GM23338 (cell line): ENCODE results near the gene PRKCQ. TPM values are rescaled to one million over a fixed set of nuclear protein-coding genes. Genes with fewer than 3 reads are reported as not detected.

ENCODE experiments used
- ATAC-seq: fragments of 200-7000 bp; cut with Tn5 transposase; 3 replicates; pipeline ENCODE4 v1.9.1; 2020
- DNase-seq: peaks from one replicate; pipeline ENCODE4 v3.0.0-alpha.2; 2015; ENCODE audit warnings: low spot score
- H2AFZ ChIP-seq: fragments of 200-600 bp; sonication (generic); 2 replicates; pipeline ENCODE4 v1.8.0; 2016; ENCODE audit warnings: antibody characterized with exemption, mild to moderate bottlenecking, moderate library complexity
- H3F3A ChIP-seq: fragments of 200-600 bp; sonication (generic); replicated peaks from 2 replicates; pipeline ENCODE4 v1.8.0; 2017; ENCODE audit warnings: antibody characterized with exemption, mixed run types, low read depth
- H3K27ac ChIP-seq: fragments of 200-600 bp; sonication (generic); 2 replicates; pipeline ENCODE4 v1.6.1; 2016; ENCODE audit warnings: low read depth
- H3K27me3 ChIP-seq: fragments of 200-600 bp; sonication (generic); 2 replicates; pipeline ENCODE4 v1.8.0; 2016; ENCODE audit warnings: mild to moderate bottlenecking, mixed run types, moderate library complexity; ENCODE audit not compliant: insufficient read depth
- H3K36me3 ChIP-seq: fragments of 200-600 bp; sonication (generic); 2 replicates; pipeline ENCODE4 v1.8.0; 2016; ENCODE audit warnings: mild to moderate bottlenecking; ENCODE audit not compliant: insufficient read depth
- H3K4me1 ChIP-seq: fragments of 200-600 bp; sonication (generic); 2 replicates; pipeline ENCODE4 v1.8.0; 2016; ENCODE audit warnings: mild to moderate bottlenecking, moderate library complexity; ENCODE audit not compliant: insufficient read depth
- H3K4me2 ChIP-seq: fragments of 200-600 bp; sonication (generic); 2 replicates; pipeline ENCODE4 v1.7.1; 2017; ENCODE audit warnings: mixed run types
- H3K4me3 ChIP-seq: fragments of 200-600 bp; sonication (generic); 2 replicates; pipeline ENCODE4 v1.6.1; 2016; ENCODE audit warnings: mixed run types
- H3K79me2 ChIP-seq: fragments of 200-600 bp; sonication (generic); replicated peaks from 2 replicates; pipeline ENCODE4 v1.8.0; 2017; ENCODE audit warnings: mild to moderate bottlenecking; ENCODE audit not compliant: insufficient read depth
- H3K9me2 ChIP-seq: fragments of 200-600 bp; sonication (generic); 2 replicates; pipeline ENCODE4 v1.8.0; 2017; ENCODE audit not compliant: insufficient read depth
- H4K20me1 ChIP-seq: fragments of 200-600 bp; sonication (generic); replicated peaks from 2 replicates; pipeline ENCODE4 v1.8.0; 2017; ENCODE audit warnings: mild to moderate bottlenecking; ENCODE audit not compliant: insufficient read depth
- H3K27ac Mint-ChIP-seq: 2 replicates; pipeline ENCODE4 v1.8.0; 2020; ENCODE audit warnings: inconsistent platforms, mild to moderate bottlenecking, moderate library complexity, mixed read lengths
- H3K27me3 Mint-ChIP-seq: 3 replicates; pipeline ENCODE4 v1.8.0; 2022; ENCODE audit warnings: low read depth, mild to moderate bottlenecking, moderate library complexity, mixed read lengths, inconsistent platforms; ENCODE audit not compliant: insufficient read depth, poor library complexity
- H3K36me3 Mint-ChIP-seq: 3 replicates; pipeline ENCODE4 v1.8.0; 2021; ENCODE audit warnings: low read depth, mild to moderate bottlenecking, inconsistent platforms, moderate library complexity, mixed read lengths
- H3K4me1 Mint-ChIP-seq: 3 replicates; pipeline ENCODE4 v1.8.0; 2020; ENCODE audit warnings: mild to moderate bottlenecking, inconsistent platforms, mixed read lengths
- H3K4me3 Mint-ChIP-seq: 3 replicates; pipeline ENCODE4 v1.8.0; 2021; ENCODE audit warnings: moderate library complexity, mild to moderate bottlenecking, inconsistent platforms, mixed read lengths
- H3K9me3 Mint-ChIP-seq: 3 replicates; pipeline ENCODE4 v1.8.0; 2020; ENCODE audit warnings: moderate library complexity, mild to moderate bottlenecking, inconsistent platforms, mixed read lengths
- CTCF ChIP-seq, 2 experiments: fragments of 200-600 bp in 1 of 2; sonication (generic) in 1 of 2; conservative IDR thresholded peaks; 2 replicates each; pipeline versions ENCODE4 v1.5.1 to v1.6.1; 2016 to 2017; ENCODE audit warnings: antibody characterized with exemption in 2 of 2, low read depth in 2 of 2, mild to moderate bottlenecking in 2 of 2, moderate library complexity in 1 of 2
- ETS1 ChIP-seq: IDR thresholded peaks from 2 replicates; pipeline ENCODE4 v1.6.1; 2016; ENCODE audit warnings: antibody characterized with exemption
- EZH2 ChIP-seq: fragments of 200-600 bp; sonication (generic); IDR thresholded peaks from one replicate; pipeline ENCODE4 v1.8.0; 2017; ENCODE audit warnings: antibody characterized with exemption, mild to moderate bottlenecking, low read depth; ENCODE audit not compliant: unreplicated experiment
- JUNB ChIP-seq: IDR thresholded peaks from one replicate; pipeline ENCODE4 v1.6.1; 2016; ENCODE audit warnings: antibody characterized with exemption; ENCODE audit not compliant: unreplicated experiment
- NANOG ChIP-seq: IDR thresholded peaks from 2 replicates; pipeline ENCODE4 v1.6.1; 2016; ENCODE audit warnings: antibody characterized with exemption, borderline replicate concordance
- ZNF331 ChIP-seq: fragments of 250-450 bp; sonication (Bioruptor Pico); IDR thresholded peaks from 2 replicates; pipeline ENCODE4 v1.5.0; 2020; ENCODE audit warnings: low read depth, mild to moderate bottlenecking, moderate library complexity
- polyA plus RNA-seq: library from polyadenylated mRNA; unstranded; fragments of >200 nt; fragmentation: Nextera tagmentation; extraction: Ambion mirVana; gene quantifications from 2 replicates; pipeline ENCODE4 v1.2.1, GENCODE V29; 2016
- total RNA-seq: library from RNA; depleted of rRNA; stranded (reverse); fragments of >200 nt; shearing (Covaris generic); gene quantifications from 2 replicates; pipeline ENCODE4 v1.2.3, GENCODE V29; 2014
- TF ChIP-seq, protein P1 (sequence below): IDR thresholded peaks from one replicate; pipeline ENCODE4 v1.6.1; 2018; ENCODE audit warnings: antibody characterized with exemption; ENCODE audit not compliant: unreplicated experiment

PRKCQ gene
- total and polyA plus RNA-seq, 2 experiments from 2014 or later = 12.6 to 28.5 TPM

DNA sequence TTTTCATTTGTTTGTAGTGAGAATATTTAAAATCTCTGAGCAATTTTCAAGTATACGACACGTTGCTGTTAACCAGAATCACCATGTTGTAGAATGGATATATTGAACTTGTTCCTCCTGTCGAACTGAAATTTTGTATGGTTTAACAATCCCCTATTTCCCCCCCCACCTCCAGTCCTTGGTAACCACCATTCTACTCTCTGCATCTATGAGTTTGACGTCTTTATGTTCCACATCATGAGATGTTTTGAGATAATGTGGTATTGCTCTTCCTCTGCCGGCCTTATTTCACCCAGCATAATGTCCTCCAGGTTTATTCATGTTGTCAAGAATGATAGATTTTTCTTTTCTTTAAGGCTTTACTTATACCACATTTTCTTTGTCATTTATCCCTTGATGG, 17.4 kb upstream of the PRKCQ start:
- ATAC-seq (no peak), DNase-seq (no peak)
- no peaks in the 10 kb centered on the region for H3K27me3 ChIP-seq
- no peaks in the 10 kb centered on the region for H3K27me3 Mint-ChIP-seq
- H4K20me1 ChIP-seq = no peaks in the 10 kb centered on the region
- no peak for TF ChIP-seq JUNB
- TF ChIP-seq ETS1 = no peak
- TF ChIP-seq EZH2 = no peak
- TF ChIP-seq, protein P1, sequence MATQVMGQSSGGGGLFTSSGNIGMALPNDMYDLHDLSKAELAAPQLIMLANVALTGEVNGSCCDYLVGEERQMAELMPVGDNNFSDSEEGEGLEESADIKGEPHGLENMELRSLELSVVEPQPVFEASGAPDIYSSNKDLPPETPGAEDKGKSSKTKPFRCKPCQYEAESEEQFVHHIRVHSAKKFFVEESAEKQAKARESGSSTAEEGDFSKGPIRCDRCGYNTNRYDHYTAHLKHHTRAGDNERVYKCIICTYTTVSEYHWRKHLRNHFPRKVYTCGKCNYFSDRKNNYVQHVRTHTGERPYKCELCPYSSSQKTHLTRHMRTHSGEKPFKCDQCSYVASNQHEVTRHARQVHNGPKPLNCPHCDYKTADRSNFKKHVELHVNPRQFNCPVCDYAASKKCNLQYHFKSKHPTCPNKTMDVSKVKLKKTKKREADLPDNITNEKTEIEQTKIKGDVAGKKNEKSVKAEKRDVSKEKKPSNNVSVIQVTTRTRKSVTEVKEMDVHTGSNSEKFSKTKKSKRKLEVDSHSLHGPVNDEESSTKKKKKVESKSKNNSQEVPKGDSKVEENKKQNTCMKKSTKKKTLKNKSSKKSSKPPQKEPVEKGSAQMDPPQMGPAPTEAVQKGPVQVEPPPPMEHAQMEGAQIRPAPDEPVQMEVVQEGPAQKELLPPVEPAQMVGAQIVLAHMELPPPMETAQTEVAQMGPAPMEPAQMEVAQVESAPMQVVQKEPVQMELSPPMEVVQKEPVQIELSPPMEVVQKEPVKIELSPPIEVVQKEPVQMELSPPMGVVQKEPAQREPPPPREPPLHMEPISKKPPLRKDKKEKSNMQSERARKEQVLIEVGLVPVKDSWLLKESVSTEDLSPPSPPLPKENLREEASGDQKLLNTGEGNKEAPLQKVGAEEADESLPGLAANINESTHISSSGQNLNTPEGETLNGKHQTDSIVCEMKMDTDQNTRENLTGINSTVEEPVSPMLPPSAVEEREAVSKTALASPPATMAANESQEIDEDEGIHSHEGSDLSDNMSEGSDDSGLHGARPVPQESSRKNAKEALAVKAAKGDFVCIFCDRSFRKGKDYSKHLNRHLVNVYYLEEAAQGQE = no peak
- no peak for TF ChIP-seq ZNF331 (CRISPR knock-in tag)
- TF ChIP-seq NANOG = no peak
- TF ChIP-seq CTCF (conservative IDR thresholded peaks at IDR 0.05; ENCODE audit: low read depth in 2 of 2) = no peak
- H3K4me2 ChIP-seq = no peak overlapping the region
- peaks cover 17% of the 10 kb centered on the region; the same call in 2 of the 3 replicates for H3K4me1 Mint-ChIP-seq
- no peak overlapping the region for H3K4me3 Mint-ChIP-seq
- H3K36me3 ChIP-seq = no peaks in the 10 kb centered on the region
- no peaks in the 10 kb centered on the region for H3K9me2 ChIP-seq
- no peaks in the 10 kb centered on the region; the same call in 2 of the 3 replicates for H3K9me3 Mint-ChIP-seq
- no peak overlapping the region for H3K27ac ChIP-seq
- H3F3A ChIP-seq = no peaks in the 10 kb centered on the region
- H2AFZ ChIP-seq = no peak overlapping the region
- H3K36me3 Mint-ChIP-seq = peaks cover 6% of the 10 kb centered on the region; the same call in 1 of the 3 replicates
- H3K4me3 ChIP-seq = no peak overlapping the region
- H3K4me1 ChIP-seq = peaks cover 4% of the 10 kb centered on the region
- no peaks in the 10 kb centered on the region for H3K79me2 ChIP-seq
- no peak overlapping the region for H3K27ac Mint-ChIP-seq

DNA sequence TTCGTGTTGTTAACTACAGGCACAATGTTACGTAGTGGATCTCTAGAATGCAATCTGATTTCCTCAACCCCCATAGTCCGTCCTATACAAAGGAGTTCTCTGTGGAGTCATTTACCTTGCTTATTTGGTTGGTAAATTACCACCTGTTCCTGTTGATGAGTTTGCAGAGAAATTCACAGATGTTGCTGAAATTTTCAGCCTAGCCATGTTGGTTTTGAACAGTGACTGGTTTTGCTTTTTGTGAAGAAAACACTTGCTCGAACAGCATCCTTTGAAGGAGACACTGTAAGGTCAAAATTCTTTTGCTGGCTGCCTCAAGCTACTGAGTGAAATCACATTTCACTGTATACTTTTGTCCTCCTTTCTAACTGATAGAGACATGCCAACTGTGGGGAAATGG, 15.4 kb upstream of the PRKCQ start:
- Mint-ChIP-seq H3K27ac (no peak overlapping the region), H3K9me3 (no peaks in the 10 kb centered on the region; the same call in 2 of the 3 replicates), H3K4me3 (no peak overlapping the region), H3K4me1 (peaks cover 13% of the 10 kb centered on the region; the same call in 2 of the 3 replicates), H3K27me3 (no peaks in the 10 kb centered on the region), H3K36me3 (peaks cover 7% of the 10 kb centered on the region; the same call in 2 of the 3 replicates)
- Histone ChIP-seq H3K27me3 (no peaks in the 10 kb centered on the region), H3F3A (no peaks in the 10 kb centered on the region), H3K9me2 (no peaks in the 10 kb centered on the region), H2AFZ (no peak overlapping the region; the same call in 1 of the 2 replicates), H3K4me3 (no peak overlapping the region), H4K20me1 (no peaks in the 10 kb centered on the region), H3K27ac (no peak overlapping the region), H3K79me2 (no peaks in the 10 kb centered on the region), H3K36me3 (no peaks in the 10 kb centered on the region), H3K4me2 (no peak overlapping the region), H3K4me1 (no peaks in the 10 kb centered on the region; the same call in 1 of the 2 replicates)
- ATAC-seq = no peak
- no peak for DNase-seq
- TF ChIP-seq CTCF (conservative IDR thresholded peaks at IDR 0.05; ENCODE audit: low read depth in 2 of 2) = no peak
